GM12892 (cell line): ENCODE results near the gene UVRAG.

ENCODE experiments used
- POLR2A ChIP-seq: IDR thresholded peaks from 2 replicates; pipeline ENCODE4 v1.6.1; 2011; ENCODE audit warnings: low read depth, low read length, control low read depth
- POLR2AphosphoS5 ChIP-seq: IDR thresholded peaks from 2 replicates; pipeline ENCODE4 v1.6.1; 2011; ENCODE audit warnings: low read depth, low read length, control low read depth
- TAF1 ChIP-seq: IDR thresholded peaks from 2 replicates; pipeline ENCODE4 v1.6.1; 2011; ENCODE audit warnings: low read depth, mild to moderate bottlenecking, control low read depth, low read length, borderline replicate concordance

GRCh38 chr11:76077575-76078150 lies 262.7 kb downstream of the UVRAG start:
- TF ChIP-seq POLR2A (no peak), TAF1 (no peak), POLR2AphosphoS5 (no peak)
